ENCODE data around the gene FRMPD4. TPM values are rescaled to one million over a fixed set of nuclear protein-coding genes. Genes with fewer than 3 reads are reported as not detected.

Gene FRMPD4
- total RNA-seq, 1 donor from 2014 or later = 0.79 TPM

- Histone ChIP-seq H3K27me3 (ENCODE audit: control insufficient read depth, insufficient read depth, low read length) (no peaks in the 10 kb centered on the region), H3K36me3 (ENCODE audit: control insufficient read depth, insufficient read depth, low read length) (no peaks in the 10 kb centered on the region), H3K4me3 (ENCODE audit: low read depth, low read length) (no peak overlapping the region)
- no peak for TF ChIP-seq CTCF (IDR thresholded peaks at IDR 0.05; ENCODE audit: insufficient read depth, low read length, severe bottlenecking)
- FAIRE-seq (peak; percentile 18), DNase-seq (ENCODE audit: low read depth) (no peak)
Measured at GRCh38 chrX:12747433-12747832, 609.2 kb downstream of the FRMPD4 start.

GRCh38 chrX:12751887-12752286 is 613.6 kb downstream of the FRMPD4 start:
- Histone ChIP-seq H3K27me3 (ENCODE audit: control insufficient read depth, insufficient read depth, low read length) (no peaks in the 10 kb centered on the region), H3K4me3 (ENCODE audit: low read depth, low read length) (no peak overlapping the region), H3K36me3 (ENCODE audit: control insufficient read depth, insufficient read depth, low read length) (no peaks in the 10 kb centered on the region)
- FAIRE-seq (peak; percentile 55), DNase-seq (ENCODE audit: low read depth) (peak; percentile 2)
- no peak for TF ChIP-seq CTCF (IDR thresholded peaks at IDR 0.05; ENCODE audit: insufficient read depth, low read length, severe bottlenecking)

- no peak for DNase-seq (ENCODE audit: low read depth)
- TF ChIP-seq CTCF (IDR thresholded peaks at IDR 0.05; ENCODE audit: insufficient read depth, low read length, severe bottlenecking) = no peak
- Histone ChIP-seq H3K27me3 (ENCODE audit: control insufficient read depth, insufficient read depth, low read length) (no peaks in the 10 kb centered on the region), H3K36me3 (ENCODE audit: control insufficient read depth, insufficient read depth, low read length) (no peaks in the 10 kb centered on the region), H3K4me3 (ENCODE audit: low read depth, low read length) (no peak overlapping the region)
- no peak for FAIRE-seq
Measured at GRCh38 chrX:12753366-12753765, 615.1 kb downstream of the FRMPD4 start.

GRCh38 chrX:12758291-12758690 is 620.0 kb downstream of the FRMPD4 start:
- Histone ChIP-seq H3K27me3 (ENCODE audit: control insufficient read depth, insufficient read depth, low read length) (no peaks in the 10 kb centered on the region), H3K4me3 (ENCODE audit: low read depth, low read length) (no peak overlapping the region), H3K36me3 (ENCODE audit: control insufficient read depth, insufficient read depth, low read length) (no peaks in the 10 kb centered on the region)
- no peak for DNase-seq (ENCODE audit: low read depth)
- no peak for FAIRE-seq
- TF ChIP-seq CTCF (IDR thresholded peaks at IDR 0.05; ENCODE audit: insufficient read depth, low read length, severe bottlenecking) = no peak

- FAIRE-seq (no peak), DNase-seq (ENCODE audit: low read depth) (no peak)
- Histone ChIP-seq H3K27me3 (ENCODE audit: control insufficient read depth, insufficient read depth, low read length) (no peaks in the 10 kb centered on the region), H3K36me3 (ENCODE audit: control insufficient read depth, insufficient read depth, low read length) (no peaks in the 10 kb centered on the region), H3K4me3 (ENCODE audit: low read depth, low read length) (no peak overlapping the region)
- no peak for TF ChIP-seq CTCF (IDR thresholded peaks at IDR 0.05; ENCODE audit: insufficient read depth, low read length, severe bottlenecking)
Measured at GRCh38 chrX:12767856-12768255, 629.6 kb downstream of the FRMPD4 start.

GRCh38 chrX:12768491-12768890 is 630.2 kb downstream of the FRMPD4 start:
- no peaks in the 10 kb centered on the region for H3K27me3 ChIP-seq (ENCODE audit: control insufficient read depth, insufficient read depth, low read length)
- no peaks in the 10 kb centered on the region for H3K36me3 ChIP-seq (ENCODE audit: control insufficient read depth, insufficient read depth, low read length)
- no peak for TF ChIP-seq CTCF (IDR thresholded peaks at IDR 0.05; ENCODE audit: insufficient read depth, low read length, severe bottlenecking)
- FAIRE-seq (no peak), DNase-seq (ENCODE audit: low read depth) (no peak)
- H3K4me3 ChIP-seq (ENCODE audit: low read depth, low read length) = no peak overlapping the region

Measured in bronchial epithelial cell (primary cell).